Measurements from ENCODE around the gene ARHGDIA.
A peak's percentile ranks its signal among the peaks of the same experiment; 100 is the strongest.

DNA sequence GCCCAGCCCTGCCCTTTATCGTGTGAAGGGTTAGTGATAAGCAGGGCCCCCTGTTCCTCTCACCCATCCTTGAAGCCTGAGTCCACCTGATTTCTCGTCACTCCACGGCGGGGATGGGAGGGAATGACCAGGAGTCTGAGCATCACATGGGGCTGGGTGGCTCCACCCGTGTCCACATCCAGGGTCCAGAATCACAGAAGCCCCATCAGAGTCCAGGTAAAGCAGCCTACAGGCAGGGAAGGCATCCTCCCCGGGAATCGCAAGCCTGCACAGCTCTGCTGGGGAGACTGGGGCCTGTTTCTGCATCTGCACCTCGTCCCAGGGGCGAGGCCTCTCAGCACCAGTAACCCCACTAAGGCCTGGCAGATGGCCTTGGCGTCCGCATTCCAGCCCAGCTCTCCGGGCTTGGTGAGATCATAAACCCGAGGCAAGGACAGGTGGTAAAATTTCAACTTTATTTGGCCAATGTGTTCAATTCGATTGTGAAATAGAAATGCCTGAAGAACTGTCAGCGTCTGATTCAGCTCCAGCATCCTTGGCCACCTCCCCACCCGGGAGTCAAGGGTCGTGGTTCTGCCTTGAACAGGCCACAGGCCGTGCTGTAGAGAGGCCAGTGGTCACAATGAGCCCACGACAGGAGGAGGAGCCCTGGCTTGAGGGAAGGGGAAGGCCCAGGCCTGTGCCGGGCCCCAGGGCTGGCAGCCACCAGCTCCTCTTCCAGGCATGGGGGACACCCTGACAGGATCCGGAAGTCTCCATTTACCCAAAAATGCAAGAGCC is 28.2 kb downstream of the ARHGDIA start:
- TF ChIP-seq, protein P1, sequence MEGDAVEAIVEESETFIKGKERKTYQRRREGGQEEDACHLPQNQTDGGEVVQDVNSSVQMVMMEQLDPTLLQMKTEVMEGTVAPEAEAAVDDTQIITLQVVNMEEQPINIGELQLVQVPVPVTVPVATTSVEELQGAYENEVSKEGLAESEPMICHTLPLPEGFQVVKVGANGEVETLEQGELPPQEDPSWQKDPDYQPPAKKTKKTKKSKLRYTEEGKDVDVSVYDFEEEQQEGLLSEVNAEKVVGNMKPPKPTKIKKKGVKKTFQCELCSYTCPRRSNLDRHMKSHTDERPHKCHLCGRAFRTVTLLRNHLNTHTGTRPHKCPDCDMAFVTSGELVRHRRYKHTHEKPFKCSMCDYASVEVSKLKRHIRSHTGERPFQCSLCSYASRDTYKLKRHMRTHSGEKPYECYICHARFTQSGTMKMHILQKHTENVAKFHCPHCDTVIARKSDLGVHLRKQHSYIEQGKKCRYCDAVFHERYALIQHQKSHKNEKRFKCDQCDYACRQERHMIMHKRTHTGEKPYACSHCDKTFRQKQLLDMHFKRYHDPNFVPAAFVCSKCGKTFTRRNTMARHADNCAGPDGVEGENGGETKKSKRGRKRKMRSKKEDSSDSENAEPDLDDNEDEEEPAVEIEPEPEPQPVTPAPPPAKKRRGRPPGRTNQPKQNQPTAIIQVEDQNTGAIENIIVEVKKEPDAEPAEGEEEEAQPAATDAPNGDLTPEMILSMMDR (IDR thresholded peaks at IDR 0.05; ENCODE audit: low read depth, low read length) = no peak
- TF ChIP-seq POLR2A (IDR thresholded peaks at IDR 0.05; ENCODE audit: extremely low read depth, insufficient read length) = peak; percentile 26
- no peak for TF ChIP-seq MYC (IDR thresholded peaks at IDR 0.05; ENCODE audit: low read depth, low read length)
- TF ChIP-seq, protein P2, sequence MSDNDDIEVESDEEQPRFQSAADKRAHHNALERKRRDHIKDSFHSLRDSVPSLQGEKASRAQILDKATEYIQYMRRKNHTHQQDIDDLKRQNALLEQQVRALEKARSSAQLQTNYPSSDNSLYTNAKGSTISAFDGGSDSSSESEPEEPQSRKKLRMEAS (IDR thresholded peaks at IDR 0.05; ENCODE audit: low read depth, low read length) = no peak

Data from NB4 (cell line).